UCSD-AML1 (cell line): ENCODE data around the gene DNAAF2.
"Not testable (repeated sequence)": the region's sequence is repeated elsewhere in the genome, so short reads cannot be mapped to it uniquely, and the experiment has no call there.

Experiments used
- DNase-seq: peaks from one replicate; lab custom pipeline; 2025; ENCODE audit not compliant: unreplicated experiment; lab: John Stamatoyannopoulos, UW

Gene DNAAF2

GRCh38 chr14:49634547-49635334 is at the start of gene DNAAF2:
TSS of gene DNAAF2 (minus strand) at chr14:49635244. CDS start at chr14:49635149, 95 bp downstream.
- peak; percentile 71 for DNase-seq

GRCh38 chr14:49679271-49679670 is 44.2 kb upstream of the DNAAF2 start:
- DNase-seq = no peak

- no peak for DNase-seq
Measured at GRCh38 chr14:49677643-49678042, 42.6 kb upstream of the DNAAF2 start.

- no peak for DNase-seq
Measured at GRCh38 chr14:49673586-49673985, 38.5 kb upstream of the DNAAF2 start.

GRCh38 chr14:49670475-49670874 is 35.4 kb upstream of the DNAAF2 start:
- no peak for DNase-seq

GRCh38 chr14:49659526-49660455 is 24.7 kb upstream of the DNAAF2 start:
- DNase-seq = no peak

- DNase-seq = not testable (repeated sequence)
Measured at GRCh38 chr14:49657500-49657899, 22.5 kb upstream of the DNAAF2 start.

GRCh38 chr14:49654511-49654910 is 19.5 kb upstream of the DNAAF2 start:
- DNase-seq = no peak

GRCh38 chr14:49653508-49653907 is 18.5 kb upstream of the DNAAF2 start:
- DNase-seq = no peak

- DNase-seq = no peak
Measured at GRCh38 chr14:49642163-49642562, 7.1 kb upstream of the DNAAF2 start.

GRCh38 chr14:49641697-49642129 is 6.7 kb upstream of the DNAAF2 start:
- no peak for DNase-seq

GRCh38 chr14:49640540-49641417 is 5.7 kb upstream of the DNAAF2 start:
- no peak for DNase-seq

GRCh38 chr14:49637534-49638078 is 2.6 kb upstream of the DNAAF2 start:
- no peak for DNase-seq

GRCh38 chr14:49636866-49637265 is 1.8 kb upstream of the DNAAF2 start:
- no peak for DNase-seq

GRCh38 chr14:49633640-49634546 is 1.2 kb downstream of the DNAAF2 start:
- DNase-seq = peak; percentile 96

- no peak for DNase-seq
Measured at GRCh38 chr14:49623941-49624839, 10.9 kb downstream of the DNAAF2 start.

GRCh38 chr14:49623387-49623786 is 11.7 kb downstream of the DNAAF2 start:
- no peak for DNase-seq

- DNase-seq = no peak
Measured at GRCh38 chr14:49622022-49622607, 12.9 kb downstream of the DNAAF2 start.
